ENCODE results near the gene ZBTB25. TPM values are rescaled to one million over a fixed set of nuclear protein-coding genes. Genes with fewer than 3 reads are reported as not detected.

Gene ZBTB25
- total RNA-seq, 6 experiments from 2014 or later = 5.7 to 8.2 (median 7.1) TPM

GRCh38 chr14:64544607-64545312 lies 41.1 kb upstream of the ZBTB25 start:
- no peak for TF ChIP-seq CTCF (IDR thresholded peaks at IDR 0.05)
- Mint-ChIP-seq H3K27me3 (ENCODE audit: insufficient read depth) (peaks cover 5% of the 10 kb centered on the region; the same call in 1 of the 2 replicates), H3K27ac (no peak overlapping the region), H3K4me1 (ENCODE audit: low read depth) (peaks cover 33% of the 10 kb centered on the region), H3K36me3 (ENCODE audit: low read depth) (peaks cover 16% of the 10 kb centered on the region), H3K4me3 (no peak overlapping the region), H3K9me3 (peaks cover 14% of the 10 kb centered on the region)
- no peak for DNase-seq

DNA sequence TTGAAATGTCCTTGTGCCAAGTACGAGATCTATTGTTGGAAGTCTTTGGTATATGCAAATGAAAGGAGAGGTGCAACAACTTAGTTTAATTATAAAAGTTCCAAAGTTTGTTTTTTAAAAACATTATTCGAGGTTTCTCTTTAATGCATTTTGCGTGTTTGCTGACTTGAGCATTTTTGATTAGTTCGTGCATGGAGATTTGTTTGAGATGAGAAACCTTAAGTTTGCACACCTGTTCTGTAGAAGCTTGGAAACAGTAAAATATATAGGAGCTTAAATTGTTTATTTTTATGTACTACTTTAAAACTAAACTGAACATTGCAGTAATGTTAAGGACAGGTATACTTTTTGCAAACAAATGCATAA lies 39.2 kb upstream of the ZBTB25 start:
- no peak for TF ChIP-seq CTCF (IDR thresholded peaks at IDR 0.05)
- DNase-seq = no peak
- peaks cover 20% of the 10 kb centered on the region for H3K36me3 Mint-ChIP-seq (ENCODE audit: low read depth)
- peaks cover 17% of the 10 kb centered on the region for H3K9me3 Mint-ChIP-seq
- peaks cover 5% of the 10 kb centered on the region; the same call in 1 of the 2 replicates for H3K27me3 Mint-ChIP-seq (ENCODE audit: insufficient read depth)
- H3K4me1 Mint-ChIP-seq (ENCODE audit: low read depth) = peaks cover 34% of the 10 kb centered on the region
- H3K4me3 Mint-ChIP-seq = peak overlapping the region; percentile 88
- H3K27ac Mint-ChIP-seq = no peak overlapping the region

DNA sequence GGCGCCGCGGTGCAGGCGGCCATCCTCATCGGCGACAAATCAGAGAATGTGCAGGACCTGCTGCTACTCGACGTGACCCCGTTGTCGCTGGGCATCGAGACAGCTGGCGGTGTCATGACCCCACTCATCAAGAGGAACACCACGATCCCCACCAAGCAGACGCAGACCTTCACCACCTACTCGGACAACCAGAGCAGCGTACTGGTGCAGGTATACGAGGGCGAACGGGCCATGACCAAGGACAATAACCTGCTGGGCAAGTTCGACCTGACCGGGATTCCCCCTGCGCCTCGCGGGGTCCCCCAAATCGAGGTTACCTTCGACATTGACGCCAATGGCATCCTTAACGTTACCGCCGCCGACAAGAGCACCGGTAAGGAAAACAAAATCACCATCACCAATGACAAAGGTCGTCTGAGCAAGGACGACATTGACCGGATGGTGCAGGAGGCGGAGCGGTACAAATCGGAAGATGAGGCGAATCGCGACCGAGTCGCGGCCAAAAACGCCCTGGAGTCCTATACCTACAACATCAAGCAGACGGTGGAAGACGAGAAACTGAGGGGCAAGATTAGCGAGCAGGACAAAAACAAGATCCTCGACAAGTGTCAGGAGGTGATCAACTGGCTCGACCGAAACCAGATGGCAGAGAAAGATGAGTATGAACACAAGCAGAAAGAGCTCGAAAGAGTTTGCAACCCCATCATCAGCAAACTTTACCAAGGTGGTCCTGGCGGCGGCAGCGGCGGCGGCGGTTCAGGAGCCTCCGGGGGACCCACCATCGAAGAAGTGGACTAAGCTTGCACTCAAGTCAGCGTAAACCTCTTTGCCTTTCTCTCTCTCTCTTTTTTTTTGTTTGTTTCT lies 38.6 kb upstream of the ZBTB25 start:
- H3K4me1 Mint-ChIP-seq (ENCODE audit: low read depth) = peaks cover 36% of the 10 kb centered on the region
- TF ChIP-seq CTCF (IDR thresholded peaks at IDR 0.05) = no peak
- peaks cover 17% of the 10 kb centered on the region for H3K9me3 Mint-ChIP-seq
- DNase-seq = no peak
- H3K27me3 Mint-ChIP-seq (ENCODE audit: insufficient read depth) = peaks cover 5% of the 10 kb centered on the region; the same call in 1 of the 2 replicates
- H3K36me3 Mint-ChIP-seq (ENCODE audit: low read depth) = peaks cover 20% of the 10 kb centered on the region
- no peak overlapping the region for H3K27ac Mint-ChIP-seq
- peak overlapping the region; percentile 88 for H3K4me3 Mint-ChIP-seq

DNA sequence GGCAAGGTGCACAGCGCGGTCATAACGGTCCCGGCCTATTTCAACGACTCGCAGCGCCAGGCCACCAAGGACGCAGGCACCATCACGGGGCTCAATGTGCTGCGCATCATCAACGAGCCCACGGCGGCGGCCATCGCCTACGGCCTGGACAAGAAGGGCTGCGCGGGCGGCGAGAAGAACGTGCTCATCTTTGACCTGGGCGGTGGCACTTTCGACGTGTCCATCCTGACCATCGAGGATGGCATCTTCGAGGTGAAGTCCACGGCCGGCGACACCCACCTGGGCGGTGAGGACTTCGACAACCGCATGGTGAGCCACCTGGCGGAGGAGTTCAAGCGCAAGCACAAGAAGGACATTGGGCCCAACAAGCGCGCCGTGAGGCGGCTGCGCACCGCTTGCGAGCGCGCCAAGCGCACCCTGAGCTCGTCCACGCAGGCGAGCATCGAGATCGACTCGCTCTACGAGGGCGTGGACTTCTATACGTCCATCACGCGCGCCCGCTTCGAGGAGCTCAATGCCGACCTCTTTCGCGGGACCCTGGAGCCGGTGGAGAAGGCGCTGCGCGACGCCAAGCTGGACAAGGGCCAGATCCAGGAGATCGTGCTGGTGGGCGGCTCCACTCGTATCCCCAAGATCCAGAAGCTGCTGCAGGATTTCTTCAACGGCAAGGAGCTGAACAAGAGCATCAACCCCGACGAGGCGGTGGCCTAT lies 37.8 kb upstream of the ZBTB25 start:
- H3K4me3 Mint-ChIP-seq = peak overlapping the region; percentile 92
- H3K9me3 Mint-ChIP-seq = peaks cover 17% of the 10 kb centered on the region
- H3K36me3 Mint-ChIP-seq (ENCODE audit: low read depth) = peaks cover 20% of the 10 kb centered on the region
- H3K4me1 Mint-ChIP-seq (ENCODE audit: low read depth) = peaks cover 44% of the 10 kb centered on the region
- H3K27ac Mint-ChIP-seq = no peak overlapping the region
- TF ChIP-seq CTCF (IDR thresholded peaks at IDR 0.05) = no peak
- DNase-seq = no peak
- H3K27me3 Mint-ChIP-seq (ENCODE audit: insufficient read depth) = peaks cover 5% of the 10 kb centered on the region; the same call in 1 of the 2 replicates
